ENCODE data around the gene NPTX2. TPM values are rescaled to one million over a fixed set of nuclear protein-coding genes. Genes with fewer than 3 reads are reported as not detected.

The NPTX2 gene
- total and polyA plus RNA-seq, 10 of the 15 experiments (the other 5 are each of a cell fraction or from before 2014, with no cell fraction given): 0.04 TPM; not detected in 9

- DNase-seq (ENCODE audit: low read depth, low spot score) (no peak), FAIRE-seq (no peak), ATAC-seq (no peak)
- H3K27me3 ChIP-seq (replicated peaks in 1 of 2; ENCODE audit: control insufficient read depth in 2 of 2, insufficient read depth in 2 of 2, low read length in 1 of 2): peaks cover 2 to 3% of the 10 kb centered on the region in 2 experiments; a peak in 2 of 4 replicates
- no peaks in the 10 kb centered on the region for H3K79me2 ChIP-seq (ENCODE audit: control insufficient read depth, insufficient read depth, low read length)
- no peak overlapping the region for H3K4me3 ChIP-seq
- ChIA-PET POLR2A (no interaction called here), CTCF (no interaction called here), RAD21 (ENCODE audit: unreplicated experiment) (no interaction called here), SMC1A (ENCODE audit: uncharacterized antibody, unreplicated experiment) (no interaction called here)
- no peak overlapping the region for H3K4me2 ChIP-seq (ENCODE audit: control insufficient read depth, insufficient read depth)
- H3K4me1 ChIP-seq (ENCODE audit: control insufficient read depth, insufficient read depth, low read length): no peaks in the 10 kb centered on the region
- H3K27ac ChIP-seq (ENCODE audit: control insufficient read depth, insufficient read depth): no peak overlapping the region
- H3K9me3 ChIP-seq (replicated peaks; ENCODE audit: control insufficient read depth, insufficient read depth, low read length): no peaks in the 10 kb centered on the region; the same call in 2 of the 3 replicates
- no peaks in the 10 kb centered on the region for H4K20me1 ChIP-seq (ENCODE audit: control insufficient read depth, insufficient read depth)
- in situ Hi-C loops (cut with MboI): no loop called here
- no peaks in the 10 kb centered on the region for H3K36me3 ChIP-seq (ENCODE audit: control insufficient read depth in 2 of 2, insufficient read depth in 2 of 2, low read length in 1 of 2)
- H3K9ac ChIP-seq (ENCODE audit: control insufficient read depth, insufficient read depth, low read length): no peak overlapping the region
- H2AFZ ChIP-seq (ENCODE audit: control insufficient read depth, low read depth, low read length): no peak overlapping the region
- 24% methylated on average over 40 of the region's 40 CpGs for WGBS (ENCODE audit: insufficient coverage, insufficient replicate concordance, low lambda C conversion rate, missing lambda C conversion rate)
- TF ChIP-seq, protein P1, sequence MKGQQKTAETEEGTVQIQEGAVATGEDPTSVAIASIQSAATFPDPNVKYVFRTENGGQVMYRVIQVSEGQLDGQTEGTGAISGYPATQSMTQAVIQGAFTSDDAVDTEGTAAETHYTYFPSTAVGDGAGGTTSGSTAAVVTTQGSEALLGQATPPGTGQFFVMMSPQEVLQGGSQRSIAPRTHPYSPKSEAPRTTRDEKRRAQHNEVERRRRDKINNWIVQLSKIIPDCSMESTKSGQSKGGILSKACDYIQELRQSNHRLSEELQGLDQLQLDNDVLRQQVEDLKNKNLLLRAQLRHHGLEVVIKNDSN (IDR thresholded peaks at IDR 0.05; ENCODE audit: borderline replicate concordance, extremely low read length, insufficient read depth, low read depth, low read length): no peak
- TF ChIP-seq SRF (IDR thresholded peaks at IDR 0.05; ENCODE audit: low read depth in 2 of 2, low read length in 2 of 2) (no peak), FOS (IDR thresholded peaks at IDR 0.05; ENCODE audit: borderline replicate concordance, extremely low read depth, insufficient read length) (no peak)
- intact Hi-C loops (cut with micrococcal nuclease; ENCODE audit: unreplicated experiment): no loop called here
- no TSS peak for BruUV-seq (replicated peaks)
These were observed 904 bp downstream of the NPTX2 start for GRCh38 chr7:98617960-98618418.

- in situ Hi-C loops (cut with MboI): no loop called here
- ChIA-PET CTCF (interaction anchor here (1.1 kb wide), 1 partner anchor 127 kb away, joined by 3 read pairs; no protein-coding TSS in a partner anchor), SMC1A (ENCODE audit: uncharacterized antibody, unreplicated experiment) (interaction anchor here (1.1 kb wide), 1 partner anchor 28 kb away, joined by 3 read pairs; no protein-coding TSS in a partner anchor), POLR2A (no interaction called here), RAD21 (ENCODE audit: unreplicated experiment) (no interaction called here)
- Histone ChIP-seq H3K4me3 (no peak overlapping the region), H3K9ac (ENCODE audit: control insufficient read depth, insufficient read depth, low read length) (no peak overlapping the region), H3K9me3 (replicated peaks; ENCODE audit: control insufficient read depth, insufficient read depth, low read length) (no peaks in the 10 kb centered on the region; the same call in 2 of the 3 replicates), H2AFZ (ENCODE audit: control insufficient read depth, low read depth, low read length) (no peak overlapping the region), H3K27ac (ENCODE audit: control insufficient read depth, insufficient read depth) (no peak overlapping the region), H3K79me2 (ENCODE audit: control insufficient read depth, insufficient read depth, low read length) (no peaks in the 10 kb centered on the region), H3K36me3 (ENCODE audit: control insufficient read depth in 2 of 2, insufficient read depth in 2 of 2, low read length in 1 of 2) (no peaks in the 10 kb centered on the region), H3K4me1 (ENCODE audit: control insufficient read depth, insufficient read depth, low read length) (no peaks in the 10 kb centered on the region), H4K20me1 (ENCODE audit: control insufficient read depth, insufficient read depth) (no peaks in the 10 kb centered on the region), H3K4me2 (ENCODE audit: control insufficient read depth, insufficient read depth) (no peak overlapping the region), H3K27me3 (replicated peaks in 1 of 2; ENCODE audit: control insufficient read depth in 2 of 2, insufficient read depth in 2 of 2, low read length in 1 of 2) (peaks cover 2 to 3% of the 10 kb centered on the region in 2 experiments; a peak in 2 of 4 replicates)
- WGBS (ENCODE audit: insufficient coverage, insufficient replicate concordance, low lambda C conversion rate, missing lambda C conversion rate): 0% methylated on average over 2 of the region's 2 CpGs
- intact Hi-C loops (cut with micrococcal nuclease; ENCODE audit: unreplicated experiment): no loop called here
- FAIRE-seq (no peak), ATAC-seq (no peak), DNase-seq (ENCODE audit: low read depth, low spot score) (no peak)
- BruUV-seq (replicated peaks): no TSS peak
- no peak for TF ChIP-seq NRF1 (conservative IDR thresholded peaks at IDR 0.05; ENCODE audit: low read depth, low read length)
- TF ChIP-seq SMAD5 (IDR thresholded peaks at IDR 0.05; ENCODE audit: low read depth): no peak
- TF ChIP-seq CEBPB (IDR thresholded peaks at IDR 0.05; ENCODE audit: borderline replicate concordance in 1 of 2, low read depth in 2 of 2, low read length in 2 of 2): no peak
- no peak for TF ChIP-seq RB1 (IDR thresholded peaks at IDR 0.05; ENCODE audit: borderline replicate concordance)
- no peak for TF ChIP-seq CEBPZ (IDR thresholded peaks at IDR 0.05; ENCODE audit: low read depth, low read length)
- TF ChIP-seq FOXM1 (IDR thresholded peaks at IDR 0.05; ENCODE audit: low read depth, low read length): no peak
- TF ChIP-seq RAD21 (IDR thresholded peaks at IDR 0.05; ENCODE audit: insufficient read depth, low read depth, low read length): no peak
- no peak for TF ChIP-seq CBFB (IDR thresholded peaks at IDR 0.05; ENCODE audit: low read depth)
These were observed 1.7 kb downstream of the NPTX2 start for GRCh38 chr7:98618786-98619185.
